GM10847 (cell line): Measurements from ENCODE around the gene CEMIP2.

Experiments
- POLR2A ChIP-seq: IDR thresholded peaks from 2 replicates; pipeline ENCODE4 v1.6.1; 2011; ENCODE audit not compliant: insufficient read length; ENCODE audit errors: extremely low read depth

CEMIP2 gene

DNA sequence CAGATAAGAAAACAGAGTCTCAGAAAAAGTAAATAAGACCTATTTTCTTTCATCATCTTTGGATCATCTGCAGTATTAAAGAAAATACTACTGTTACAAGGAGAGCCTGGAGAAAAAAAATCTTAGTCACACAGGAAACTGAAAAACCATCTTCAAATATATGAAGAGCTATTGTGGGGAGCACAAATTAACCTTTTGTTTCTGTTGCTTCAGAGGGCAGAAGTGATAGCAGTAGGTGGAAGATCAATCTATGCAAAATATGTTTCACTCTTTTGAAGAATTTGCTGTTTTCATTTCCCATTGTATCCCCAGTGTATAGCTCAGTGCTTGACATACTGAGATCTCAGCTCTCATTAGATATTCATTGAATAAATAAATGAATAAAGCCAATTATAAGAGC, 13.1 kb upstream of the CEMIP2 start:
- TF ChIP-seq POLR2A, result no peak

DNA sequence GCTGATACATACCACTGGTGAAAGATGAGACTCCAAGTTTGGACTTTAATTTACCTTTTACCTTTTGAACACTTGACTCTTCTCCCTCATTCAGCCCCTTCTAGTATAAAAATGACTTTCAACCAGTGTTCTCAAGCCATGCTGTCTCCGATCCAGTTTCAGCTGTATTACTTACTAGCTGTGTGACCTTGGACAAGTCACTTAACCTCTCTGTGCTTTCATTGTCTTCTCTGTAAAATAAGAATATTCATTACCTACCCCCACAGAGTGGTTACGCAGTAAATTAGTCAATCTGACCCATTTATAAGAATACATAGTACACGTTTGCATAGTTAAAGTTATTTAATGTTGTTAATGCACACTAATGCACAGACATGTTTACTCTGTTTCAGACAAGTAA, 12.6 kb upstream of the CEMIP2 start:
- TF ChIP-seq POLR2A, result no peak

DNA sequence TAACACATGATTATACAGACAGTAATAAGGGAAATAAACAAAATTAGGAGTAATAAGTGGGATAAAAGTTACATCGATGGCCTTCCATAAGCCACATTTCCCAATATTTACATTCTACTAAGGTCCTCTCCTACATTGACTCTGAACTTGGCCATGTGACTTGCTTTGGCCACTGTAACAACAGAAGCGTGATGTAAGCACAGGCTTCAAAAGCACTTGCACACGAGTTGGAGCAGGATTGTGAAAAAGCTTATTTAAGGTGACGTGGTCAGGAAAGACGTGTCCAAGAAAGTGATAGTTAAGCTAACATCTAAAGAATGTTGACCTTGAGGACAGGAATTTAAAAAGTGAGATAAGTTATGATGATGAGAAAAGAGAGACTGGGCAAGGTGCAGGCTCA, 9.8 kb upstream of the CEMIP2 start:
- TF ChIP-seq POLR2A, result no peak

DNA sequence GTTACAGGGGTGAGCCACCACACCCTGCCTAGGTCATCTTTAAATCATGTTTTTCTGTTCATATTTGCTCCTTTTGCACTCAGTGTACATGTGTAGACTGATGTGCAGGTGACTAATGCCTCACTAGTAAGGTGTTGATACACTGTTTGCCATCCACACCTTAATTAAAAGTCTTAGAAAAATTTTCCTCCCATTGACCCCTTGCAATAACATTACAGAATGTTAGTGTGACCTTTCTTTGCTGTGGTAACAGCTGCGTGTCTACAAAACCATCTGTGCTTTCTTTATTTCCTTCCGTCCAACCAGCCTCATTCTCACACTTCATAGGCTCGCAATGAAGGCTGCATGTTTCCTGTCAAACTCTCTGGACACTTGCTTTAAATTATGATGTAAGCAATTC, 6.6 kb upstream of the CEMIP2 start:
- no peak for TF ChIP-seq POLR2A

DNA sequence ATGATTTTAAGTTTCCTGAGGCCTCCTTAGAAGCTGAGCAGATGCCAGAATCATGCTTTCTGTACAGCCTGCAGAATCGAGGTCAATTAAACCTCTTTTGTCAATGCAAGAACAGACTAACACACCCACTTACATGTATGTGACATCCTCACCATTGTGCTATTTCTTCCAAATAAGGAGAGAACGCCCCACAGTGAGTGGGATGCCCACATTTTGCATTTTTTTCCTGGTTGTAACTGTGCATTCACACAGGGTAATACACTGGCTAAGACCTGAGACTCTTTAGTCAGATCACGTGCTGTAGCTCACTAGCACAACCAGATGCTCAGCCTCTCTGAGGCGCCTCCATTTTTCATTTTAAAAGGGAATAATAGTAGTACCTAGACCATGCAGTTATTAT, 4.4 kb upstream of the CEMIP2 start:
- TF ChIP-seq POLR2A, result no peak

DNA sequence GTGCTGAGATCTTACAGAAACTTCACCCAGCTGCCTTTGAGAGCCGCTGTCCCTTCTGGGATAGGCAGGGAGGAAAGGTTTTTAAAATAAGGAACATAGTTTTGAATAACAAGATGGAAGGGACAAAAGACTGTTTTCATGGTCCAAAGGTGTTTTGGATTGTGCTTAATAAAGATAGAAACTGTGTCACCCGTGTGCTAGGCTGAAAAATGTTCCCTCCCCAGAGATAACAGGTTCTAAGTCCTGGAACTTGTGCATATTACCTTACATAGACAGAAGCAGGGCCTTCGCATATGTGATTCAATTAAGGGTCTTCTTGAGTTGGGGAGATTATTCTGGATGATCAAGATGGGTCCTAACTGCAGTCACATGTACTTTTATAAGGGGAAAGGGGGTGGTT, 1.9 kb upstream of the CEMIP2 start:
- TF ChIP-seq POLR2A, result no peak

DNA sequence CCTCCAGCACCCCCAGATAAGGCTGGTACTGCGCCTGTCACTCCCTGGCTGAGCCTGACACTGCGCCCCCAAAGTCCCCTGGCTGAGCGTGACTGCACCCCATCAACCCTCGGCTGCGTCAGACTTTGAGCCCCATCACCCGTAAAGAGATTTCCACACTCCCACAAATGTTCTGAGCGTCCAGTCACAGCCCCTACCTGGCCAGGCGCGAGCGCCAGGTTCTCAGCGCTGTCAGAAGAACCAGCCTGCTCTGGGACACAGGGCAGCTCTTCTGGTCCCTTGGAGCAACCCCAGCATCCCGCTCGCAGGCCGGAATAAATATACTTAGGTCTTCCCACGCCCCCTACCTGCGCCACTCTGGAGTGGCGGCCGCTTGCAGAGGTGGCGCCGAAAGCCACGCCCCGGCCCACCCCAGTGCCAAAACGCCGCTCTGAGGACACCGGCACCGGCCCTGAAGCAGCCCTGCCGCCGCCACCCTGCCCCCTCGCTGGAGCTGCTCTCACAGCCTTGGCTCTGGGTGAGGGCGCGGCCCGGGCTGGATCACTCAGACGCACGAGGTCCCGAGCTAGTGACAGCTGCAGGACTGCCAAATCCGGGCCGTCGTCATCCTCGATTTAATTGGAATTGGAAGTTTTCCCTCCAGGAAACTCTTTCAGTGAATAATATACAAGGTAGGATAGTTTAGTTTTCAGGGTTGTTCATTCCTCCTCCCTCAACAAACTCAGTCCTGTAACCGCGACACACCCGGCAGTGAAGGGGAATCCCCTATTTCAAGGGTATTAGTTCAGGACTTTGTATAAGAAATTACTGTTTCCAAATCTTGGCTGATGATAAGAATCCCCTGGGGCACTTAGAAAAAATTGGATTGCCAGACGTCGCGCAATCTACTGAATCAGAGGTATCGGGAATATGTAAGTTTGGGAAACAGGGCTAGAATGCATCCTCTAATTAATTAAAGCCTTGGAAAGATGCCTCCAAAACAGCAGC, 1.2 kb upstream of the CEMIP2 start:
- no peak for TF ChIP-seq POLR2A

DNA sequence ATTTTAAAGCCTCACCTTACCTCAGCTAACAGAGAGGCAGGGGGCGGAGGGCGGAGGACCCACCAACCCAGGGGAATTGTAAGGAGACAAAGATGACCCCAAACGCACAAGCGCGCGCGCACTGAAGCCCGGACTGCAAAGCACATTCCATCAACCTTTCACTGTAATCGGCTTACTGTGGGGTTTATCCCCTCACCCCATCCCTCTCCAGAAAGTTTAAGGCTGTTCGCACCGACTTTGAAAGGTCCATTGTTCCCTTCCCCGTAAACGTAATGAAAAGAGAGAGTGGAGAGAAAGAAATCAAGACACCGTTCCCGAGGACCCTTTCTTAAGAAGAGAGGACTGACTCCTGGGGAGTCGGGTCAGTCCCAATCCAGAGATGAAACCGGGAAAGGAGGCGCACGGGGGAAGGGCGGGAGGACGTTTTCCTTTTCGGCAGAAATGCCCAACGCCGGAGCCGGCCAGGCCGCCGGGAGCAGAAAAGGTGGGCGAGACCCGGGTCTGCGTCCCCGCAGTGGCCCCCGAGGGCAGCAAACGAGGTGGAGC, 464 bp downstream of the CEMIP2 start:
- TF ChIP-seq POLR2A, result no peak

DNA sequence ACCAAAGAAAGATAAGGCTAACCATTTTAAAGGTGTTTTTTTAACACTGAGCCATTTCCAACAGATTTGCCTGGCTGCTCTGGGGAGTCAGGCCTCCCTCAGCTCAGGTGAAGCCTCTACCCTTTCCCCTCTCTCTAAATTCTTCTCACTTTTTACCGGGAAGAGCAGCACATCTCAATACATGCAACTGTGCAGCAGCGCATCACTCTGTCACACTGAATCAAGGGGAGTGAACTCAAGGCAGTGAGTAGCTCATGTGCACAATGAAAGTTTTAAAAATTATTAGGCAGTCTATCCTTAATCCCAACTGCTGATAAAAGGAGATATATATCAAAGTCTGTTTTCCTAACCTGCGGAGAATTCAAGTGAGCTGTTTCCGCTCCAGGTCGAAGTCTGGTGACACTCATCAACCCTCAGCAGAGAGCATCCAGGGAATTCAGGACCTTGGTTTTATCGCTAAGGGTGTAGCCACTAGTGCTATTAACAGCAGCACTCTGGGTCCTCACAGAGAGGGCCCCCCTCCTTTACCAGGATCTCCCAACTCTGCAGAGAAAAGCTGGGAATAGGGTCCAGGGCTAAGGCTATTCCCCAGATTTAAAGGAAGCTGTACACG, 1.0 kb downstream of the CEMIP2 start:
- no peak for TF ChIP-seq POLR2A

DNA sequence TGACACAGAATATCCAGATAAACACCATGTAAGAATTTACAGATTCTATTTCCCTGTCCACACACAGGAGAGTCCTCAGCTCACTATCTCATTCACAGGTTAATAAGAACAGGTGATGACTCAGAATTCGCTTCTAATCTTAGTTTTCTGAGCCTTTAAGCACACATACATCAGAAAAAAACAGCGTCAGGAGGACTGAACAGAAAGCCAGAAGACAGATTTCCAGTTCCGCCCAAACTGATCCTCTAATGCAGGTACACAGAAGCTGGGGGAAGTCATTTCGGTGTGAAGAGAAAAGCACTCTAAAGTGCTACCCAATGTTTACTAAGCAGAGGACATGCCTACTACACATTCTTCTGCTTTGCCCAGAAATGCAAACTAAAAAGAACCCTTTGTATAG, 1.6 kb downstream of the CEMIP2 start:
- no peak for TF ChIP-seq POLR2A

DNA sequence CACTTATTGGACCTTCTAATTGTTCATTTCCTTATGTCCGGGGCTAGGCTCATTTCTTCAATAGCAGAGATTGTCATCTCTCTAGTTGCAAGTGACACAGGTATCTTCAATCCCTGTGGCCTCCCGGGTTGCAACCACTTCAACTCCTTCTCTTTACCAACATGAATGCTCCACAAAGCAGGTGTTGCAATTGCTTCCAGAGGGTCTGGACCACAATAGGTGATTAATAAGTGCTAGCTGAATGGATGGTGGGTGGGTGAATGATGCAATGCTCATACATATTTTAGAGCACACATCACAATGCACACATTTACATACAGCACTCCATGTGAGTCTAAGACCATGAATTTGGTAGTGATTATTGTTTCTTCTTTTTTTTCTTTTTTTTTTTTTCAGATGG, 2.6 kb downstream of the CEMIP2 start:
- TF ChIP-seq POLR2A, result no peak

DNA sequence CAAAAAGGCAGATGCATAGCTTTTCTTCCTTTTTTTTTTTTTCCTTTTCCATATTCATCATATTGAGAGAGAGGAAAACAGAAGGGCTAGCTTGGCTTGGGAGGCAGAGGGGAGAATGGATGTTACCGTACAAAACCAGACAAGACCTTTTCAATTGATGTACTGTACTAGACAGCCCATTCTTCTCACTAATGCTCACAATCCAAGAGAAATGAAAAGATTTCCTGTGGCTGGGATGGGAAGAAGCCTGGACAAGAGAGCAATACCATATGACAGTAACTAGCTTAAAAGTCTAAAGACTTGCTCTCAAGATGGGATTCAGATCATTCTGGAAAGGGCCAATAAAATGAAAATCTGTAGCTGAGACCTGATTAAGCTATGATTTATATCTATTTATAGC, 3.4 kb downstream of the CEMIP2 start:
- no peak for TF ChIP-seq POLR2A

DNA sequence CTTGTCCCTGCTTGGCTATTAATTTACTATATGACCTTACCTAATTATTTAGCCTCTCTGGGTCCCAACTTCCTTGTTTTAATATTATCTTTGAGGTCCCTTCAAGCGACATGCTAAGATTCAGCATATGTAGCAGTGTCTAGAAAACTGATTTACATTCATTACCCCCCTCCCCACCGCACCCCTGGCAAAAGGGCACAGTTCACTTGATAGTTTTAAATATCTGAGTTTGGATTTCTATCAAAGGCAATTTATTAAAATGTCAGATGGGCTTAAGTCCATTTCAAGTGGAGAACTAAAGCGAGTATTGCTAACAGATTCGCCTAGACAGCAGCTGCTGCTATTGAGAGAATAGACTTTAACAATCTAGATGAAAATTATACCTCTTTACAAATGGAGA, 3.9 kb downstream of the CEMIP2 start:
- TF ChIP-seq POLR2A, result no peak

DNA sequence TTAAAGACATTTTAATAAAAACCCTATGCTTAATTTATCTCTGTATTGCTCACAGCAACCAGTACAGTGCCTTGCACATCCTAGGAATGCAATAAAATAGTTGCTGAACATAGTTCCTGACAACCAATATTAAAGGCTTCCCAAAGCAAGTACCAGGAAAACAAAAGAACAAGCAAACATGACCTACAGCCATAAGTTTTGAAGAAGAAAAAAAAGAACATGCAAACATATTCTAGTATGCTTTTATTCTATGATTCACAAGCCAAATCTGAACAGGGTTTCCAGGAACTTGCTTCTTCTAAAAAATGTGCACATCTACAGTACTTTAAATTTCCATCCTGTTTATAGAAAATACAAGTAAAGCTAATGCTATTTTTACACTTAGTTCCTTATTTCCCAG, 4.5 kb downstream of the CEMIP2 start:
- TF ChIP-seq POLR2A, result no peak

DNA sequence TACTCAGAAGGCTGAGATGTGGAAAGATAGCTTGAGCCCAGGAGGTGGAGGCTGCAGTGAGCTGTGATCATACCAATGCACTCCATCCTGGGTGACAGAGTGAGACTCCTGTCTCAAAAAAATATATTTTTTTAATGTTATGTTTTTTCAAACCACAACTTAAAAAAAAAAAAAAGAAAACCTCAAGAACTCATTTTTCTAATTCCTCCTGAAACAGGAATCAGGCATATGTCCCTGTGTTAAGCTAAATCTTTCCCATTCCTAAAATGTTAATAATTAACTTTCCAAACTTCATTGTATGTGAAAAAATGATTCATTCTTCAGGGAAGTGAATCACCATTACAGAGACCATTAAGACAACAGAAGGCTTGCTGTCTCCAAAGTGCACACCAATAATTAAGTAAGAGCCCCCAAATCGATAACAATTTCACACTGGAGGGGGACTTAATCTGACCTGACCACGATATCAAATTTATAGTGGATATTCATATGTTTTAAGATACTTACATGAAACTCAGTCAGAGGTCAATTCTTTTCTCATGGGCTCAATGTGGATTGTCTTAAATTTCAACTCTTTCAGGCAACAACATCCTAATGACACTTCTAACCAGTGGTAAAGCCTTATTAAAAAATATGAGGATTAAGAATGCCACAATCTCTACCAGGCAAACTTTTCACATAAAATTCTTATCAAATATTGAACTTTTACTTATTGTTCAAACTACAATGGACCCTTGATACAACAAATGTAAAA, 5.2 kb downstream of the CEMIP2 start:
- no peak for TF ChIP-seq POLR2A

DNA sequence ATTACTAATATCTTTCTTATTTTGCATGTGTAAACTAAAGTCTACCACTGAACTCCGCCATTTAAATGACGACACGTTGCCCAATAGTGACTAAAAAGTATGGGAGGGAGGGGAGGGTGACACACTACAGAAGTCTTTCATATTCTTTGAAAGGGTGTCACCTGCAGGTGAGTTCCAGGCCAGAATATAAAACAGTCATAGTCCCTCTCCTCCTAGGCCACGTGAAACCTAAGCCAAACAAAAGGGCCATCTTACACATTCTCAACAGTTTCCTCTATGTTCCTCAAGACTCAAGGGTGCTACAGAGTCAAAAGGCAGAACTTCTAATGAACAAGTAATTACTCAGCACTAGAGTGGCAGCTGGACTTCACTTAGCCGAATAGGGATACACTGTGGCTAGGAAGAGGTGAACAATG, 6.4 kb downstream of the CEMIP2 start:
- TF ChIP-seq POLR2A, result no peak

DNA sequence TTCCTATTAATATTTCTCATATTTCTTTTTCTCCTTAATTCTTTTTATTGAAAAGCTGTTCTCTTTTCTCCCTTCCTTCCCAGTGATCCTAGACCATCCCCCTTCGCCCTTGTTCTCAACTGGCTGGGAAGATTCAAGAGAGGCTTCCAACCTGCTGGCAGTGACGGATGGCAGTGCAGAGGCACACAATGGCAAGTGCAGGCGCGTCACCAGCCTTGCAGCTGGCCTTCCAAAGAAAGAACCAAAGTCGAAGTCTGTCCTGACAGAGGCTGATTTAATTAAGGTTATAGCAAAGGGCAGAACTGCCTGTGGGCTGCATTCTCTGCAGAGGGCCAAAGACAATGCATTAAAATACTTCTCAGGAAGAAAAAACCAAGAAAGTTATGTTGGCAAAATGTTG, 7.4 kb downstream of the CEMIP2 start:
- no peak for TF ChIP-seq POLR2A
